SU-DHL-6 (cell line): ENCODE results near the gene KLHL30.

Experiments
- H2AFZ ChIP-seq: fragments of 200-600 bp; sonication (generic); 2 replicates; pipeline ENCODE4 v1.6.1; 2014; ENCODE audit warnings: low read depth, mild to moderate bottlenecking, moderate library complexity, mixed read lengths, antibody characterized with exemption, low read length; ENCODE audit not compliant: severe bottlenecking
- H3F3A ChIP-seq: fragments of 200-600 bp; shearing (Covaris generic); 2 replicates; pipeline ENCODE4 v1.6.0; 2016; ENCODE audit warnings: antibody characterized with exemption, mild to moderate bottlenecking; ENCODE audit not compliant: insufficient read depth
- H3K27ac ChIP-seq: fragments of 200-600 bp; sonication (generic); 2 replicates; pipeline ENCODE4 v1.5.1; 2016; ENCODE audit warnings: low read depth, mild to moderate bottlenecking, low read length, moderate library complexity, mixed read lengths
- H3K27me3 ChIP-seq: fragments of 200-600 bp; sonication (generic), shearing (Covaris generic); 2 replicates; pipeline ENCODE4 v1.6.0; 2014; ENCODE audit warnings: mild to moderate bottlenecking, low read length
- H3K36me3 ChIP-seq: fragments of 200-600 bp; sonication (generic); 2 replicates; pipeline ENCODE4 v1.6.1; 2014; ENCODE audit warnings: mild to moderate bottlenecking, low read length, mixed read lengths
- H3K4me2 ChIP-seq: fragments of 300-600, 200-600 bp; shearing (Covaris generic), sonication (generic); 2 replicates; pipeline ENCODE4 v1.6.0; 2014; ENCODE audit warnings: low read length, low read depth, mild to moderate bottlenecking; ENCODE audit not compliant: poor library complexity, severe bottlenecking
- H3K4me3 ChIP-seq: fragments of 200-600 bp; sonication (generic); 2 replicates; pipeline ENCODE4 v1.5.1; 2014; ENCODE audit warnings: antibody characterized with exemption, low read length, mild to moderate bottlenecking, mixed read lengths; ENCODE audit not compliant: insufficient read depth, poor library complexity, severe bottlenecking
- H3K79me2 ChIP-seq: fragments of 200-600 bp; sonication (generic); 2 replicates; pipeline ENCODE4 v1.6.1; 2014; ENCODE audit warnings: mild to moderate bottlenecking, low read length, moderate library complexity; ENCODE audit not compliant: insufficient read depth
- H3K9ac ChIP-seq: fragments of 200-600 bp; sonication (generic); 2 replicates; pipeline ENCODE4 v1.7.0; 2014; ENCODE audit warnings: mild to moderate bottlenecking, low read length
- H3K9me2 ChIP-seq: fragments of 200-600 bp; sonication (generic); replicated peaks from 2 replicates; pipeline ENCODE4 v1.6.1; 2014; ENCODE audit warnings: low read length; ENCODE audit not compliant: insufficient read depth
- H3K9me3 ChIP-seq: fragments of 200-600 bp; sonication (generic); 2 replicates; pipeline ENCODE4 v1.6.1; 2014; ENCODE audit warnings: low read length, mixed read lengths; ENCODE audit not compliant: insufficient read depth
- H4K20me1 ChIP-seq: fragments of 200-600 bp; sonication (generic); 2 replicates; pipeline ENCODE4 v1.6.1; 2014; ENCODE audit warnings: low read depth, mild to moderate bottlenecking, antibody characterized with exemption, low read length, moderate library complexity, mixed read lengths
- CTCF ChIP-seq: fragments of 200-600 bp; sonication (generic); IDR thresholded peaks from one replicate; pipeline ENCODE4 v1.5.1; 2017; ENCODE audit warnings: antibody characterized with exemption, mild to moderate bottlenecking, low read length, moderate library complexity; ENCODE audit not compliant: insufficient read depth, poor library complexity, severe bottlenecking
- EZH2phosphoT487 ChIP-seq: fragments of 200-600 bp; sonication (generic), shearing (Covaris generic); conservative IDR thresholded peaks from 2 replicates; pipeline ENCODE4 v1.6.1; 2018; ENCODE audit warnings: mild to moderate bottlenecking, antibody characterized with exemption, low read length, moderate library complexity, mixed read lengths

The KLHL30 gene

DNA sequence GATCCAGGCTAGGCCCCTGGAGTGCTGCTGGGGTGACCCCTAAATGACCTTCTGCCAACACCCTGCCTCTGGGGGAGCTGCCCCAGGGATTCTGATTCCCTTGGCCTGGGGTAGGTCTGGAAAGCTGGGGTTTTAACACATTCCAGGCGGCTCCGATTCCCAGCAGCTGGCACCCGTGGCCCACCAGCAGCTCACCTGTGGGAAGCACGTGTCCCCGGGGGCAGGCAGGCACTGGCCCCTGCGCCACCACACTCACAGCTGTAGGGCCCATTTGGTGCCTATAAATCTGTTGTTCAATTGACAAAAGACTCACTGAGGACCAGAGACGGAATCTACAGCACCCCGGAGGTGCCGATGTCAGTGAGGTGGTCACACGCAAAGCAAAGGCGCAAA lies 4.1 kb upstream of the KLHL30 start:
- TF ChIP-seq EZH2phosphoT487 (no peak), CTCF (no peak)
- Histone ChIP-seq H3K4me2 (no peak overlapping the region), H3K36me3 (no peaks in the 10 kb centered on the region), H3K4me3 (no peak overlapping the region), H4K20me1 (no peaks in the 10 kb centered on the region), H3K9ac (no peak overlapping the region), H3K27me3 (no peaks in the 10 kb centered on the region), H3K9me2 (no peaks in the 10 kb centered on the region), H3K79me2 (no peaks in the 10 kb centered on the region), H3K27ac (no peak overlapping the region), H3K9me3 (no peaks in the 10 kb centered on the region), H2AFZ (no peak overlapping the region), H3F3A (no peaks in the 10 kb centered on the region)

- no peak overlapping the region for H3K27ac ChIP-seq
- H3K79me2 ChIP-seq: no peaks in the 10 kb centered on the region
- no peaks in the 10 kb centered on the region for H3K27me3 ChIP-seq
- TF ChIP-seq CTCF (no peak), EZH2phosphoT487 (no peak)
- H3K36me3 ChIP-seq: no peaks in the 10 kb centered on the region
- H3K9ac ChIP-seq: no peak overlapping the region
- H4K20me1 ChIP-seq: no peaks in the 10 kb centered on the region
- no peaks in the 10 kb centered on the region for H3K9me3 ChIP-seq
- H3K4me3 ChIP-seq: no peak overlapping the region
- no peak overlapping the region for H2AFZ ChIP-seq
- H3K4me2 ChIP-seq: no peak overlapping the region
- no peaks in the 10 kb centered on the region for H3K9me2 ChIP-seq
- H3F3A ChIP-seq: no peaks in the 10 kb centered on the region
These were observed 2.8 kb upstream of the KLHL30 start for GRCh38 chr2:238135601-238136150.

- Histone ChIP-seq H3K9me3 (no peaks in the 10 kb centered on the region), H3K79me2 (no peaks in the 10 kb centered on the region), H2AFZ (no peak overlapping the region), H3F3A (no peaks in the 10 kb centered on the region), H3K27me3 (no peaks in the 10 kb centered on the region), H3K36me3 (no peaks in the 10 kb centered on the region), H3K4me2 (no peak overlapping the region), H3K9me2 (no peaks in the 10 kb centered on the region), H3K4me3 (no peak overlapping the region), H4K20me1 (no peaks in the 10 kb centered on the region), H3K27ac (no peak overlapping the region), H3K9ac (no peak overlapping the region)
- no peak for TF ChIP-seq EZH2phosphoT487
- TF ChIP-seq CTCF: no peak
These were observed 1.5 kb upstream of the KLHL30 start for GRCh38 chr2:238136820-238137537.
